ENCODE measurements around the gene ARHGAP35.
A peak's percentile ranks its signal among the peaks of the same experiment; 100 is the strongest.
"Not testable (repeated sequence)": the region's sequence is repeated elsewhere in the genome, so short reads cannot be mapped to it uniquely, and the experiment has no call there.

The ARHGAP35 gene

DNA sequence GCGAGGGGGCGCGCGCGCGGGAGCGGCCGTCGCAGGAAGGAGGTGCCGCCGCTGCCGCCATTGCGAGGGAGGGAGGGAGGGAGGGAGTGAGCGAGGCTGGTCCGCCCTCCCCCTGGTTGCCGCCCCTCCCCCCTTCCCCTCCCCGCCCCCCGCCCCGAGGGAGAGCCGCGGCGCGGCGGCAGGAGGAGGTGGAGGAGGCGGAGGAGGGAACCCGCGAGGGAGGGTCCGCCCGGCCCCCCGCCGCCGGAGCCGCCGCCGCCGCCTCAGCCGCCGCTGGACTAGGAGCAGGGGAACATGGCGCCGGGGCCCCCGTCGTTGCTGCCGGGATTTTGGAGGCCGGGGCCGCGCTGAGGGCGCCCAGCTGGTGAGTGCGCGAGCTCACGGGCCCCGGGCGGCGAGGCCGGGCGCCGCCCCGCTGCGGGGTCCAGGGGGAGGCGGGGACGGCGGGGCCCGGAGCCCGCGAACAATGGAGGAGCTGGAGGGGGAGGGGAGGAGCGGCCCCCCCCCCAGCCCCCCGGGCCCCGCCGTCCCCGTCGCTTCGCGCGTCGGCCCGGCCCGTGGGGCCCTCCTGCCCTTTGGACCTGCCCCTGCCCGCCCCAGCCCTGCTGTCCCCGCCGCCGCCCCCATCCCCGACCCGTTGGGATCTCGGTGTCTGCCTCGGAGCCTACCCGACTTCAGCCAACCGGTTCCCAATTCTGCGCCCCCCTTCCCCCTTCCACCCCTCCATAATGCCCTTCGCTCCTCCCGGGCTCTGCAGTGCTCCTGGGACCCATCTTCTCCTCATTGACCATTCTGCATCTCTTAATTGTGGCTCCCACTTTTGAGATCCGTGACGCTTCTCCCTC is at the start of gene ARHGAP35:
Gene ARHGAP35 (plus strand): TSS at position 152 of the 845 bp plus-strand sequence. CDS start 57,679 bp downstream, outside the sequence.
- in situ Hi-C loops (cut with HindIII; ENCODE audit: low pct_unique_long_range_greater_than_20kb, low sequenced_read_pairs) = no loop called here
- no peak for TF ChIP-seq JUND (IDR thresholded peaks at IDR 0.05; ENCODE audit: low read depth)
- peak; percentile 48 to 88 for DNase-seq (ENCODE audit: low read depth in 1 of 2, low spot score in 1 of 2)

DNA sequence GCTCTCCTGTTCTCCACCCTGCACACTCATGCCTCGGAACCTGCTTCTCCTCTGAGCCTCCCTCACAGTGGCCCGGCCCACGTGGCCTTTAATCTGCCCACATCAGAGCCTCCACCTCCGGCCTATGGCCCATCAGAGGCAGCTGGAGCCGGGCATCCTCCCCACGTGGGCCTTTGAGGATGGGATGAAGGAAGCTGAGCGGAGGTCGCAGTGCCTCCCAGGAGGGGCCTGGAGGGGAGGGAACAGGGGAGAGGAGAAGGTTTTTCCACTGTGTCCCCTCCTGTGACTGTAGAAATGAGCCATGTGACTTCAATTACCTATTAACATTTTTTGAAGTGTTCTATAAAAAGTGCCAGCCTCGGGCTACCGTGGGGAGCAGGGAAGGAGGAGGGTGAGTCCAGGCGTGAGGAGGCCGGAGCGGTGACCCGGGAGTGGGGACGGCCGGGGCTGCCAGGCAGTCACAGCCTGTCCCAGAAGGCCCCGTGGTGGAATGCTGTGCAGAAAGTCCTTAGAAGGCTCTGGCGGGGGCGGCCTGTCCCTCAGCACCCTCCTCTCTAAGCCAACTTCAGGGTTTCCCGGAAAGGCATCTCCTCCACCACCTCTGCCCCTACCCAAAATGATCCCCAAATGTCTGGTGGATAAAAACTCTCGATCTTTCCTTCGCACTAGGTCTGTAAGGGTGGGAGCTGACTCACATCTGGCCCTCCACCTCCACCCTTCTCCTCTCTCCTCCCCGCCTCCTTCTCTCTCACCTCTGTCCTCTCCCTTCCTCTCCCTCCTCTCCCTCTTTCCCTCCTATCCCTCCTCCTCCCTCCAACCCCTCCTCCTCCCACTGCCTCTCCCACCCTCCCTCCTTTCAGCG is 47.6 kb upstream of the ARHGAP35 start:
- TF ChIP-seq JUND (IDR thresholded peaks at IDR 0.05; ENCODE audit: low read depth) = no peak
- DNase-seq (ENCODE audit: low read depth in 1 of 2, low spot score in 1 of 2) = no peak
- in situ Hi-C loops (cut with HindIII; ENCODE audit: low pct_unique_long_range_greater_than_20kb, low sequenced_read_pairs) = no loop called here

DNA sequence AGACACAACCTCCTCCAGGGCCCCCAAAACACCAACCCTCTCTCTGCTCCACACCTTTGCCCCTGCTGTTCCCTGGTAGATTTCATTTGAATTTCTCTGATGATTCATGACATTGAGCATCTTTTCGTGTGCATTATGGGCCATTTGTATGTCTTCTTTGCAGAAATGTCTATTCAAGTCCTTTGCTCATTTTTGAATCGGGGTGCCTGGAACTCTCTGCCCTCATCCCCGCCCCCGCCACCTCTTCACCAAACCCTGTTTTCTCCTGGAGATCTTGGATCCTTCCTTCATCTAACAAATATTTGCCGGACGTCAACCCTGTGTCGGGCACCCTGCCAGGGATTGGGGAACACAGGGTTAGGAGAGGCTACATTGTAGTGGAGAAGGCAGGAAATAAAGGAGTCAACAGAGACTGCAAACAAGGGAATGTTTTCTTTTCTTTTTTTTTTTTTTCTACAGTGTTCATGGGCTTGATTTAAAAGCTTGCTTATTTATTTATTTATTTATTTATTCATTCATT is 46.9 kb upstream of the ARHGAP35 start:
- no peak for TF ChIP-seq JUND (IDR thresholded peaks at IDR 0.05; ENCODE audit: low read depth)
- DNase-seq (ENCODE audit: low read depth in 1 of 2, low spot score in 1 of 2) = peak in 1 of 2 experiments; percentile 68
- in situ Hi-C loops (cut with HindIII; ENCODE audit: low pct_unique_long_range_greater_than_20kb, low sequenced_read_pairs) = no loop called here

GRCh38 chr19:46815833-46816627 is 44.8 kb upstream of the ARHGAP35 start:
- in situ Hi-C loops (cut with HindIII; ENCODE audit: low pct_unique_long_range_greater_than_20kb, low sequenced_read_pairs) = no loop called here
- no peak for DNase-seq (ENCODE audit: low read depth in 1 of 2, low spot score in 1 of 2)
- TF ChIP-seq JUND (IDR thresholded peaks at IDR 0.05; ENCODE audit: low read depth) = no peak

DNA sequence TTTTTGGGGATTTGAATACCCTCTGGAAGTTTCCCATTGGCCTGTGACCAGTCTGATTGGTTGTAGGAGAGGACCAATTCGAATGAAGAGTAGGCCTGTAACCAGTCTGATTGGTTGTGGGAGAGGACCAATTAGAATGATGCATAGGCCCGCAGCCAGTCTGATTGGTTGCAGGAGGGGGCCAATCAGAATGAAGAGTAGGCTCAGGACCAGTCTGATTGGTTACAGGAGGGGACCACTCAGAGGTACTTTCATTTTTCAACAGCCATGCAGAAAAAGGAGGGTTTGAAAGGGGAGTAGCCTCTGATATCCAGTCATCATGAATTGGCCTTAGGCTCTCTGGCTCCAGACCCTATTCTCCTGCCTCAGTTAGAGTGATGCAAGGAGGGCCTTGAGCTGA is 42.0 kb upstream of the ARHGAP35 start:
- in situ Hi-C loops (cut with HindIII; ENCODE audit: low pct_unique_long_range_greater_than_20kb, low sequenced_read_pairs) = no loop called here
- no peak for TF ChIP-seq JUND (IDR thresholded peaks at IDR 0.05; ENCODE audit: low read depth)
- peak in 1 of 2 experiments; percentile 57 for DNase-seq (ENCODE audit: low read depth in 1 of 2, low spot score in 1 of 2)

DNA sequence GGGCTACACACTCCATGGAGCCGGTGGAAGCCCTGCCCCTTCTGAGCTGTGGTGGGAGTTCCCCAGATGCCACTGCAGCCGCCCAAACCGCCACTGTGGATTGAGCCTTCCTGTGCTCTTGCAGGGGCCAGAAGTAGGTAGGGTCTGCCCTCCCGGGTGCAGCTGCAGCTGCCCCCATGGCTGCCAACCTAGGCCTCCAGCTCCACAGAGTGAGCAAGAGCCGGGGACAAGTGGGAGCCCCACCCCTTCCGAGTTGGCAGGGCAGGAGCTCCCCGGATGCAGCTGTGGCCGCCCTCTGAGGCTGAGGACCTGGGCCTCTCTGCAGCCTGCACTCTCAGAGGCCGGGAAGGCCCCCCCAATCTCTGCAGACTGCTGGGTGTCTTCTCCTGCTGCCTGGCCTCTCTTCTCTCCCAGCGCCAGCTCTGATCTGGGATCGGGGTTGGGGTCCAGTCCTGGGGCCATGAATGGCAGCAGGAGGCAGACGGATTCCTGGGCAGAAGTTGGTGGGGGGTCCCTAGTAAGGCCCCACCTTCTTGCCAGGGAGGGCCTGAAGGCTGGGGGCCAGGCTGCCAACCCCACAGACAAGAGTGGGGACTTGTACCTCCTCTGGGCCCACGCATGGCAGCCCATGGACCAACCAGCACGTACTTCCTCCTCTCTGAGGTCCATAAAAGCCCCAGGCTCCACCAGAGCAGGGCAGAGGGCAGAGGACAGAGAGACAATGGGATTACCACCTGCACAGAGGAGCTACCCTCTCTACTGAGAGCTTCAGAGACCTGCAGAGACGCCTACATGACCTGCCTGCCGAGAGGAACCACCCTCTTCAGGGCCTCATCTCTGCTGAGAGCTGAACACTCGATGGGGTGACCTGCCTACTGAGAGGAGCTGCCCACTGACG is 39.0 kb upstream of the ARHGAP35 start:
- TF ChIP-seq JUND (IDR thresholded peaks at IDR 0.05; ENCODE audit: low read depth) = no peak
- in situ Hi-C loops (cut with HindIII; ENCODE audit: low pct_unique_long_range_greater_than_20kb, low sequenced_read_pairs) = no loop called here
- no peak for DNase-seq (ENCODE audit: low read depth in 1 of 2, low spot score in 1 of 2)

DNA sequence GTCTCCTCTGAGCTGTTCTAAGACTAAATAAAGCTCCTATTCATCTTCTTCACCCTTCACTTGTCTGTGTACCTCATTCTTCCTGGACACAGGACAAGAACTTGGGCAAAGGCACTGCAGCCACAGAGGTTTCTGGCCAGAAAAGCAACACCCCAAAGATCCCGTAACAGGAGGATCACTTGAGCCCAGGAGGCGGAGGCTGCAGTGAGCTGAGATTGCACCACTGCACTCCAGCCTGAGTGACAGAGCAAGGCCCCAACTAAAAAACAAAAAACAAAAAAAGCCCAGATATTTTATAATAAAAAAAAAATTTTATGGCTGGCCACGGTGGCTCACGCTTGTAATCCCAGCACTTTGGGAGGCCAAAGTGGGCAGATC is 38.4 kb upstream of the ARHGAP35 start:
- in situ Hi-C loops (cut with HindIII; ENCODE audit: low pct_unique_long_range_greater_than_20kb, low sequenced_read_pairs); DNase-seq (ENCODE audit: low read depth in 1 of 2, low spot score in 1 of 2): not testable (repeated sequence)

- no peak for DNase-seq (ENCODE audit: low read depth in 1 of 2, low spot score in 1 of 2)
Measured at GRCh38 chr19:46823049-46823448, 37.7 kb upstream of the ARHGAP35 start.

DNA sequence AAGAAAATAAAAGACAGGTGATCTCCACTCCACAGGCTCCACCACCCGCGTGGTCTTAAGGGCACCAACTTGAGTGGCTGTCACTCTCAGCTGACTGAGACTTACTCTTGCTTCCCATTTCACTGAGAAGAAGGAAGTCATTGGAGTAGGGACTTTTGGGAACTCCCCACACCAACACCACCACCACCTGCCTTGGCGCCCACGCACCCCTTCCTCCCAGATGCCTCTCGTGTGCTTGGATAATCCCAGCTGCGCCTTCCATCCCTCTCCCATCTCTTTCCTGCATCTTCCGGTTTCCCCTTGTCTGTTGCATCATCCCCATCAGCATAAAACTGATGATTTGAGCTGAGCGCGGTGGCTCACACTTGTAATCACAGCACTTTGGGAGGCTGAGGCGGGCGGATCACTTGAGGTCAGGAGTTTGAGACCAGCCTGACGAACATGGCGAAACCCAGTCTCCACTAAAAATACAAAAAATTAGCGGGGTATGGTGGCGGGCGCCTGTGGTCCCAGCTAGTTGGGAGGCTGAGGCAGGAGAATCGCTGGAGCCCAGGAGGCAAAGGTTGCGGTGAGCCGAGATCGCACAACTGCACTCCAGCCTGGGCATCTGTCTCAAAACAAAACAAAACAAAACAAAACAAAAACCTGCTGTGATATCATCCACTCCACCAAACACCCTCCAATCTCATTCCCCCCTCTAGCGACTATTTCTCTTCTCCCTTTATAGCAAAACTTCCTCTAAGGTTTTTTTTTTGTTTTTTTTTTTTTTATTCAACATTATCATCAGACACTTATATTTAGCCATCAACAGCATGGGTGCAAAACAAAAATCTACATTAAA is 35.7 kb upstream of the ARHGAP35 start:
- in situ Hi-C loops (cut with HindIII; ENCODE audit: low pct_unique_long_range_greater_than_20kb, low sequenced_read_pairs) = no loop called here
- TF ChIP-seq JUND (IDR thresholded peaks at IDR 0.05; ENCODE audit: low read depth) = no peak
- no peak for DNase-seq (ENCODE audit: low read depth in 1 of 2, low spot score in 1 of 2)

More at GRCh38 chr19:46823049-46823448, 37.7 kb upstream of the ARHGAP35 start:
- in situ Hi-C loops (cut with HindIII; ENCODE audit: low pct_unique_long_range_greater_than_20kb, low sequenced_read_pairs) = no loop called here
- TF ChIP-seq JUND (IDR thresholded peaks at IDR 0.05; ENCODE audit: low read depth) = no peak

- no peak for DNase-seq (ENCODE audit: low read depth in 1 of 2, low spot score in 1 of 2)
- no peak for TF ChIP-seq JUND (IDR thresholded peaks at IDR 0.05; ENCODE audit: low read depth)
- in situ Hi-C loops (cut with HindIII; ENCODE audit: low pct_unique_long_range_greater_than_20kb, low sequenced_read_pairs) = no loop called here
Measured at GRCh38 chr19:46825731-46826055, 35.1 kb upstream of the ARHGAP35 start.

- in situ Hi-C loops (cut with HindIII; ENCODE audit: low pct_unique_long_range_greater_than_20kb, low sequenced_read_pairs) = no loop called here
- TF ChIP-seq JUND (IDR thresholded peaks at IDR 0.05; ENCODE audit: low read depth) = no peak
- DNase-seq (ENCODE audit: low read depth in 1 of 2, low spot score in 1 of 2) = no peak
Measured at GRCh38 chr19:46828484-46828883, 32.3 kb upstream of the ARHGAP35 start.

Data from T47D (cell line).